CD4-positive, alpha-beta T cell treated with Interleukin-6 at 100 ng/mL for 8 hours (primary cell): Measurements from ENCODE around the gene HS3ST2.
"Not testable (repeated sequence)": the region's sequence is repeated elsewhere in the genome, so short reads cannot be mapped to it uniquely, and the experiment has no call there.

Experiments used
- DNase-seq: peaks from one replicate; pipeline ENCODE4 v3.0.0-alpha.2; 2020; ENCODE audit warnings: mixed read lengths, low spot score

The HS3ST2 gene

GRCh38 chr16:22933173-22933572 lies 119.2 kb downstream of the HS3ST2 start:
- DNase-seq, result no peak

GRCh38 chr16:22934786-22935185 lies 120.8 kb downstream of the HS3ST2 start:
- DNase-seq, result no peak

GRCh38 chr16:22937169-22937568 lies 123.2 kb downstream of the HS3ST2 start:
- no peak for DNase-seq

- DNase-seq, result no peak
Observed at GRCh38 chr16:22938647-22939046, 124.7 kb downstream of the HS3ST2 start.

- not testable (repeated sequence) for DNase-seq
Observed at GRCh38 chr16:22939744-22940363, 125.9 kb downstream of the HS3ST2 start.

GRCh38 chr16:22941970-22942501 lies 128.1 kb downstream of the HS3ST2 start:
- DNase-seq, result no peak

GRCh38 chr16:22942811-22943210 lies 128.8 kb downstream of the HS3ST2 start:
- no peak for DNase-seq

GRCh38 chr16:22945361-22945760 lies 131.4 kb downstream of the HS3ST2 start:
- DNase-seq, result no peak

GRCh38 chr16:22946433-22946832 lies 132.5 kb downstream of the HS3ST2 start:
- no peak for DNase-seq

- DNase-seq, result no peak
Observed at GRCh38 chr16:22948058-22948602, 134.2 kb downstream of the HS3ST2 start.

GRCh38 chr16:22948603-22949368 lies 134.8 kb downstream of the HS3ST2 start:
- DNase-seq, result no peak

- DNase-seq, result no peak
Observed at GRCh38 chr16:22955461-22956070, 141.6 kb downstream of the HS3ST2 start.

GRCh38 chr16:22961206-22961605 lies 147.2 kb downstream of the HS3ST2 start:
- DNase-seq, result no peak

- DNase-seq, result no peak
Observed at GRCh38 chr16:22962905-22963304, 148.9 kb downstream of the HS3ST2 start.
